Neural cell (in vitro differentiated cells): ENCODE measurements around the gene PRKCA.

ENCODE experiments used
- EP300 ChIP-seq: fragments of 450-650 bp; conservative IDR thresholded peaks from 2 replicates; pipeline ENCODE4 v1.6.1; 2014; ENCODE audit warnings: antibody characterized with exemption, mild to moderate bottlenecking, moderate library complexity; ENCODE audit not compliant: poor library complexity, severe bottlenecking
- TF ChIP-seq, protein P1 (sequence below): fragments of 450-650 bp; IDR thresholded peaks from 2 replicates; pipeline ENCODE4 v1.5.1; 2014; ENCODE audit warnings: antibody characterized with exemption, mild to moderate bottlenecking, moderate library complexity; ENCODE audit not compliant: poor library complexity, severe bottlenecking
- TF ChIP-seq, protein P2 (sequence below): IDR thresholded peaks from 2 replicates; pipeline ENCODE4 v1.6.1; 2012; ENCODE audit warnings: borderline replicate concordance

DNA sequence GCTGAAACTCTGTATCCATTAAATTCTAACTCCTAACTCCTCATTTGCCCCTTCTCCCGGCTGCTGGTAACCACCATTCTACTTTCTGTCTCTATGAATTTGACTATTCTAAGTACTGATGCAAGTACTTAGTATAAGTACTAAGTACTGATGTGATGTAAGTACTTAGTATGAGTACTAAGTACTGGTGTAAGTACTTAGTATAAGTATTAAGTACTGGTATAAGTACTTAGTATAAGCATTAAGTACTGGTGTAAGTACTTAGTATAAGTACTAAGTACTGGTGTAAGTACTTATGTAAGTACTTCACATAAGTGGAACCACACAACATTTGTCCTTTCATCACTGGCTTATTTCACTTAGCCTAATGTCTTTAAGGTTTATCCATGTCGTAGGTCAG, 32.3 kb upstream of the PRKCA start:
- no peak for TF ChIP-seq EP300
- TF ChIP-seq, protein P1, sequence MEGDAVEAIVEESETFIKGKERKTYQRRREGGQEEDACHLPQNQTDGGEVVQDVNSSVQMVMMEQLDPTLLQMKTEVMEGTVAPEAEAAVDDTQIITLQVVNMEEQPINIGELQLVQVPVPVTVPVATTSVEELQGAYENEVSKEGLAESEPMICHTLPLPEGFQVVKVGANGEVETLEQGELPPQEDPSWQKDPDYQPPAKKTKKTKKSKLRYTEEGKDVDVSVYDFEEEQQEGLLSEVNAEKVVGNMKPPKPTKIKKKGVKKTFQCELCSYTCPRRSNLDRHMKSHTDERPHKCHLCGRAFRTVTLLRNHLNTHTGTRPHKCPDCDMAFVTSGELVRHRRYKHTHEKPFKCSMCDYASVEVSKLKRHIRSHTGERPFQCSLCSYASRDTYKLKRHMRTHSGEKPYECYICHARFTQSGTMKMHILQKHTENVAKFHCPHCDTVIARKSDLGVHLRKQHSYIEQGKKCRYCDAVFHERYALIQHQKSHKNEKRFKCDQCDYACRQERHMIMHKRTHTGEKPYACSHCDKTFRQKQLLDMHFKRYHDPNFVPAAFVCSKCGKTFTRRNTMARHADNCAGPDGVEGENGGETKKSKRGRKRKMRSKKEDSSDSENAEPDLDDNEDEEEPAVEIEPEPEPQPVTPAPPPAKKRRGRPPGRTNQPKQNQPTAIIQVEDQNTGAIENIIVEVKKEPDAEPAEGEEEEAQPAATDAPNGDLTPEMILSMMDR: no peak
- TF ChIP-seq, protein P2, sequence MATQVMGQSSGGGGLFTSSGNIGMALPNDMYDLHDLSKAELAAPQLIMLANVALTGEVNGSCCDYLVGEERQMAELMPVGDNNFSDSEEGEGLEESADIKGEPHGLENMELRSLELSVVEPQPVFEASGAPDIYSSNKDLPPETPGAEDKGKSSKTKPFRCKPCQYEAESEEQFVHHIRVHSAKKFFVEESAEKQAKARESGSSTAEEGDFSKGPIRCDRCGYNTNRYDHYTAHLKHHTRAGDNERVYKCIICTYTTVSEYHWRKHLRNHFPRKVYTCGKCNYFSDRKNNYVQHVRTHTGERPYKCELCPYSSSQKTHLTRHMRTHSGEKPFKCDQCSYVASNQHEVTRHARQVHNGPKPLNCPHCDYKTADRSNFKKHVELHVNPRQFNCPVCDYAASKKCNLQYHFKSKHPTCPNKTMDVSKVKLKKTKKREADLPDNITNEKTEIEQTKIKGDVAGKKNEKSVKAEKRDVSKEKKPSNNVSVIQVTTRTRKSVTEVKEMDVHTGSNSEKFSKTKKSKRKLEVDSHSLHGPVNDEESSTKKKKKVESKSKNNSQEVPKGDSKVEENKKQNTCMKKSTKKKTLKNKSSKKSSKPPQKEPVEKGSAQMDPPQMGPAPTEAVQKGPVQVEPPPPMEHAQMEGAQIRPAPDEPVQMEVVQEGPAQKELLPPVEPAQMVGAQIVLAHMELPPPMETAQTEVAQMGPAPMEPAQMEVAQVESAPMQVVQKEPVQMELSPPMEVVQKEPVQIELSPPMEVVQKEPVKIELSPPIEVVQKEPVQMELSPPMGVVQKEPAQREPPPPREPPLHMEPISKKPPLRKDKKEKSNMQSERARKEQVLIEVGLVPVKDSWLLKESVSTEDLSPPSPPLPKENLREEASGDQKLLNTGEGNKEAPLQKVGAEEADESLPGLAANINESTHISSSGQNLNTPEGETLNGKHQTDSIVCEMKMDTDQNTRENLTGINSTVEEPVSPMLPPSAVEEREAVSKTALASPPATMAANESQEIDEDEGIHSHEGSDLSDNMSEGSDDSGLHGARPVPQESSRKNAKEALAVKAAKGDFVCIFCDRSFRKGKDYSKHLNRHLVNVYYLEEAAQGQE: no peak
